ENCODE measurements around the gene COL15A1. TPM values are rescaled to one million over a fixed set of nuclear protein-coding genes. Genes with fewer than 3 reads are reported as not detected.

COL15A1 gene
- total RNA-seq, 1 experiment from 2014 or later: not detected

- in situ Hi-C loops (cut with HindIII; ENCODE audit: low pct_unique_long_range_greater_than_20kb, low sequenced_read_pairs): no loop called here
- DNase-seq (ENCODE audit: low read depth): no peak
Observed at GRCh38 chr9:98935071-98935505, 8.6 kb upstream of the COL15A1 start.

GRCh38 chr9:98940276-98940675, 3.4 kb upstream of the COL15A1 start:
- in situ Hi-C loops (cut with HindIII; ENCODE audit: low pct_unique_long_range_greater_than_20kb, low sequenced_read_pairs): no loop called here
- DNase-seq (ENCODE audit: low read depth): no peak

GRCh38 chr9:98941946-98942523, 1.7 kb upstream of the COL15A1 start:
- DNase-seq (ENCODE audit: low read depth): no peak
- in situ Hi-C loops (cut with HindIII; ENCODE audit: low pct_unique_long_range_greater_than_20kb, low sequenced_read_pairs): no loop called here

GRCh38 chr9:98942906-98943681, 613 bp upstream of the COL15A1 start:
- in situ Hi-C loops (cut with HindIII; ENCODE audit: low pct_unique_long_range_greater_than_20kb, low sequenced_read_pairs): no loop called here
- no peak for DNase-seq (ENCODE audit: low read depth)

- no peak for DNase-seq (ENCODE audit: low read depth)
- in situ Hi-C loops (cut with HindIII; ENCODE audit: low pct_unique_long_range_greater_than_20kb, low sequenced_read_pairs): no loop called here
Observed at GRCh38 chr9:98944057-98944733, 488 bp downstream of the COL15A1 start.

- no peak for DNase-seq (ENCODE audit: low read depth)
- in situ Hi-C loops (cut with HindIII; ENCODE audit: low pct_unique_long_range_greater_than_20kb, low sequenced_read_pairs): no loop called here
Observed at GRCh38 chr9:98944734-98945074, 997 bp downstream of the COL15A1 start.

GRCh38 chr9:98949565-98949964, 5.9 kb downstream of the COL15A1 start:
- DNase-seq (ENCODE audit: low read depth): no peak
- in situ Hi-C loops (cut with HindIII; ENCODE audit: low pct_unique_long_range_greater_than_20kb, low sequenced_read_pairs): no loop called here

GRCh38 chr9:98950262-98950661, 6.6 kb downstream of the COL15A1 start:
- in situ Hi-C loops (cut with HindIII; ENCODE audit: low pct_unique_long_range_greater_than_20kb, low sequenced_read_pairs): no loop called here
- DNase-seq (ENCODE audit: low read depth): no peak

GRCh38 chr9:98951967-98952366, 8.3 kb downstream of the COL15A1 start:
- in situ Hi-C loops (cut with HindIII; ENCODE audit: low pct_unique_long_range_greater_than_20kb, low sequenced_read_pairs): no loop called here
- no peak for DNase-seq (ENCODE audit: low read depth)

- in situ Hi-C loops (cut with HindIII; ENCODE audit: low pct_unique_long_range_greater_than_20kb, low sequenced_read_pairs): no loop called here
Observed at GRCh38 chr9:98953581-98954243, 10.0 kb downstream of the COL15A1 start.

GRCh38 chr9:98954244-98954610, 10.5 kb downstream of the COL15A1 start:
- no peak for DNase-seq (ENCODE audit: low read depth)
- in situ Hi-C loops (cut with HindIII; ENCODE audit: low pct_unique_long_range_greater_than_20kb, low sequenced_read_pairs): no loop called here

More at GRCh38 chr9:98953581-98954243, 10.0 kb downstream of the COL15A1 start:
- no peak for DNase-seq (ENCODE audit: low read depth)

- in situ Hi-C loops (cut with HindIII; ENCODE audit: low pct_unique_long_range_greater_than_20kb, low sequenced_read_pairs): no loop called here
- no peak for DNase-seq (ENCODE audit: low read depth)
Observed at GRCh38 chr9:98955259-98955658, 11.6 kb downstream of the COL15A1 start.

GRCh38 chr9:98957826-98958225, 14.1 kb downstream of the COL15A1 start:
- DNase-seq (ENCODE audit: low read depth): no peak
- in situ Hi-C loops (cut with HindIII; ENCODE audit: low pct_unique_long_range_greater_than_20kb, low sequenced_read_pairs): no loop called here

GRCh38 chr9:98958271-98958984, 14.7 kb downstream of the COL15A1 start:
- no peak for DNase-seq (ENCODE audit: low read depth)
- in situ Hi-C loops (cut with HindIII; ENCODE audit: low pct_unique_long_range_greater_than_20kb, low sequenced_read_pairs): no loop called here

GRCh38 chr9:98960409-98960808, 16.7 kb downstream of the COL15A1 start:
- no peak for DNase-seq (ENCODE audit: low read depth)
- in situ Hi-C loops (cut with HindIII; ENCODE audit: low pct_unique_long_range_greater_than_20kb, low sequenced_read_pairs): no loop called here

- in situ Hi-C loops (cut with HindIII; ENCODE audit: low pct_unique_long_range_greater_than_20kb, low sequenced_read_pairs): no loop called here
- no peak for DNase-seq (ENCODE audit: low read depth)
Observed at GRCh38 chr9:98961513-98962180, 17.9 kb downstream of the COL15A1 start.

GRCh38 chr9:98962181-98962560, 18.5 kb downstream of the COL15A1 start:
- DNase-seq (ENCODE audit: low read depth): no peak
- in situ Hi-C loops (cut with HindIII; ENCODE audit: low pct_unique_long_range_greater_than_20kb, low sequenced_read_pairs): no loop called here

- DNase-seq (ENCODE audit: low read depth): no peak
- in situ Hi-C loops (cut with HindIII; ENCODE audit: low pct_unique_long_range_greater_than_20kb, low sequenced_read_pairs): no loop called here
Observed at GRCh38 chr9:98962861-98963260, 19.2 kb downstream of the COL15A1 start.

Data from Caki2 (cell line).